ENCODE results near the gene TMEM52. TPM values are rescaled to one million over a fixed set of nuclear protein-coding genes. Genes with fewer than 3 reads are reported as not detected.

Gene TMEM52
- total and polyA plus RNA-seq, 9 of the 15 experiments (the other 6 are each of a cell fraction or from before 2014, with no cell fraction given) = 0.37 to 22.5 (median 6.8) TPM

GRCh38 chr1:1883092-1883873 lies 35.8 kb downstream of the TMEM52 start (continued):
- TF ChIP-seq ZNF384 (IDR thresholded peaks at IDR 0.05; ENCODE audit: low read depth, low read length) = peak; percentile 89
- TF ChIP-seq NFYB (IDR thresholded peaks at IDR 0.05; ENCODE audit: extremely low read depth, insufficient read length) = no peak
- TF ChIP-seq HLTF (IDR thresholded peaks at IDR 0.05) = 0 out of 2 replicates have a peak, but pooled peaks have one; percentile 44
- peak; percentile 60 for TF ChIP-seq ZEB2 (IDR thresholded peaks at IDR 0.05)
- TF ChIP-seq ZNF830 (CRISPR knock-in tag; IDR thresholded peaks at IDR 0.05) = no peak
- peak; percentile 44; the same call in 1 of the 2 replicates for TF ChIP-seq JUND (IDR thresholded peaks at IDR 0.05; ENCODE audit: borderline replicate concordance, low read depth, low read length)
- TF ChIP-seq JUND (tag; IDR thresholded peaks at IDR 0.05; ENCODE audit: borderline replicate concordance, low read depth, low read length) = no peak; the same call in 2 of the 3 replicates
- 0 out of 2 replicates have a peak, but pooled peaks have one; percentile 69 for TF ChIP-seq CREB3 (tag; conservative IDR thresholded peaks at IDR 0.05; ENCODE audit: low read depth)
- no peak for TF ChIP-seq TAF9B (IDR thresholded peaks at IDR 0.05; ENCODE audit: partially characterized antibody)
- no peak for TF ChIP-seq ZNF717 (CRISPR knock-in tag; IDR thresholded peaks at IDR 0.05)
- TF ChIP-seq RCOR1 (IDR thresholded peaks at IDR 0.05; ENCODE audit: borderline replicate concordance in 1 of 2, low read depth in 2 of 2, low read length in 2 of 2) = peak; percentile 87 to 99; a peak in 3 of 4 replicates
- no peak for TF ChIP-seq CBX5 (IDR thresholded peaks at IDR 0.05; ENCODE audit: borderline replicate concordance, low read depth)
- TF ChIP-seq NR2C2 (CRISPR knock-in tag; IDR thresholded peaks at IDR 0.05) = no peak
- peak; percentile 53; the same call in 1 of the 2 replicates for TF ChIP-seq NR2C2 (tag; IDR thresholded peaks at IDR 0.05)
- no peak for TF ChIP-seq ZBTB8A (IDR thresholded peaks at IDR 0.05; ENCODE audit: partially characterized antibody)
- peak; percentile 64; the same call in 1 of the 2 replicates for TF ChIP-seq CREM (IDR thresholded peaks at IDR 0.05; ENCODE audit: low read depth)
- TF ChIP-seq KLF6 (CRISPR knock-in tag; IDR thresholded peaks at IDR 0.05; ENCODE audit: borderline replicate concordance) = no peak
- TF ChIP-seq NKRF (IDR thresholded peaks at IDR 0.05; ENCODE audit: borderline replicate concordance) = 0 out of 2 replicates have a peak, but pooled peaks have one; percentile 3
- TF ChIP-seq HEY1 (CRISPR knock-in tag; IDR thresholded peaks at IDR 0.05; ENCODE audit: borderline replicate concordance) = no peak
- TF ChIP-seq MXD1 (CRISPR knock-in tag; IDR thresholded peaks at IDR 0.05; ENCODE audit: borderline replicate concordance, poor library complexity, severe bottlenecking) = no peak
- TF ChIP-seq ETS1 (conservative IDR thresholded peaks at IDR 0.05; ENCODE audit: control insufficient read depth, low read depth, low read length) = no peak
- TF ChIP-seq RBBP5 (IDR thresholded peaks at IDR 0.05; ENCODE audit: borderline replicate concordance, insufficient read depth, low read length, poor library complexity, severe bottlenecking) = no peak
- no peak for TF ChIP-seq SNAPC5 (CRISPR knock-in tag; IDR thresholded peaks at IDR 0.05)
- no peak for TF ChIP-seq CC2D1A (IDR thresholded peaks at IDR 0.05)

Data from K562 (cell line).